GM12874 (cell line): ENCODE measurements around the gene ZBTB42.

ENCODE experiments used
- TF ChIP-seq, protein P1 (sequence below): IDR thresholded peaks from 2 replicates; pipeline ENCODE4 v1.5.1; 2011; ENCODE audit warnings: low read depth, mild to moderate bottlenecking, control low read depth, low read length, moderate library complexity; ENCODE audit not compliant: insufficient read depth

The ZBTB42 gene

DNA sequence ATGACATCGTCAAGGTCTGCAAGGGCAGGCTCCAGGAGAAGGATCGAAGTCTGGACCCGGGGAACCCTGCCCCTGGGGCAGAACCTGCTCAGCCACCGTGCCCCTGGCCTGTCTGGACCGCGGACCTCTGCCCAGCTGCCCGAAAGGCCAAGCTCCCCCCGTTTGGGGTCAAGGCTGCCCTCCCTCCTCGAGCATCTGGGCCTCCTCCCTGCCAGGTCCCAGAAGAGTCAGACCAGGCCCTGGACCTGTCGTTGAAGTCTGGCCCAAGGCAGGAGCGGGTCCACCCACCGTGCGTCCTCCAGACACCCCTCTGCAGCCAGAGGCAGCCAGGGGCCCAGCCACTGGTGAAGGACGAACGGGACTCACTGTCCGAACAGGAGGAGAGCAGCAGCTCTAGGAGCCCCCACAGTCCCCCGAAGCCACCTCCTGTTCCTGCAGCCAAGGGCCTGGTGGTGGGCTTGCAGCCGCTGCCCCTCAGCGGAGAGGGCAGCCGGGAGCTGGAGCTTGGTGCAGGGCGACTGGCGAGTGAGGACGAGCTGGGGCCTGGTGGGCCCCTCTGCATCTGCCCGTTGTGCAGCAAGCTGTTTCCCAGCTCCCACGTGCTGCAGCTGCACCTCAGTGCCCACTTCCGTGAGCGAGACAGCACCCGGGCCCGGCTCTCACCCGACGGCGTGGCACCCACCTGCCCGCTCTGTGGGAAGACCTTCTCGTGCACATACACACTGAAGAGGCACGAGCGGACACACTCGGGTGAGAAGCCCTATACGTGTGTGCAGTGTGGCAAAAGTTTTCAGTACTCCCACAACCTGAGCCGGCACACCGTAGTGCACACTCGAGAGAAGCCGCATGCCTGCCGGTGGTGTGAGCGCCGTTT, 856 bp downstream of the ZBTB42 start:
- TF ChIP-seq, protein P1, sequence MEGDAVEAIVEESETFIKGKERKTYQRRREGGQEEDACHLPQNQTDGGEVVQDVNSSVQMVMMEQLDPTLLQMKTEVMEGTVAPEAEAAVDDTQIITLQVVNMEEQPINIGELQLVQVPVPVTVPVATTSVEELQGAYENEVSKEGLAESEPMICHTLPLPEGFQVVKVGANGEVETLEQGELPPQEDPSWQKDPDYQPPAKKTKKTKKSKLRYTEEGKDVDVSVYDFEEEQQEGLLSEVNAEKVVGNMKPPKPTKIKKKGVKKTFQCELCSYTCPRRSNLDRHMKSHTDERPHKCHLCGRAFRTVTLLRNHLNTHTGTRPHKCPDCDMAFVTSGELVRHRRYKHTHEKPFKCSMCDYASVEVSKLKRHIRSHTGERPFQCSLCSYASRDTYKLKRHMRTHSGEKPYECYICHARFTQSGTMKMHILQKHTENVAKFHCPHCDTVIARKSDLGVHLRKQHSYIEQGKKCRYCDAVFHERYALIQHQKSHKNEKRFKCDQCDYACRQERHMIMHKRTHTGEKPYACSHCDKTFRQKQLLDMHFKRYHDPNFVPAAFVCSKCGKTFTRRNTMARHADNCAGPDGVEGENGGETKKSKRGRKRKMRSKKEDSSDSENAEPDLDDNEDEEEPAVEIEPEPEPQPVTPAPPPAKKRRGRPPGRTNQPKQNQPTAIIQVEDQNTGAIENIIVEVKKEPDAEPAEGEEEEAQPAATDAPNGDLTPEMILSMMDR: no peak

DNA sequence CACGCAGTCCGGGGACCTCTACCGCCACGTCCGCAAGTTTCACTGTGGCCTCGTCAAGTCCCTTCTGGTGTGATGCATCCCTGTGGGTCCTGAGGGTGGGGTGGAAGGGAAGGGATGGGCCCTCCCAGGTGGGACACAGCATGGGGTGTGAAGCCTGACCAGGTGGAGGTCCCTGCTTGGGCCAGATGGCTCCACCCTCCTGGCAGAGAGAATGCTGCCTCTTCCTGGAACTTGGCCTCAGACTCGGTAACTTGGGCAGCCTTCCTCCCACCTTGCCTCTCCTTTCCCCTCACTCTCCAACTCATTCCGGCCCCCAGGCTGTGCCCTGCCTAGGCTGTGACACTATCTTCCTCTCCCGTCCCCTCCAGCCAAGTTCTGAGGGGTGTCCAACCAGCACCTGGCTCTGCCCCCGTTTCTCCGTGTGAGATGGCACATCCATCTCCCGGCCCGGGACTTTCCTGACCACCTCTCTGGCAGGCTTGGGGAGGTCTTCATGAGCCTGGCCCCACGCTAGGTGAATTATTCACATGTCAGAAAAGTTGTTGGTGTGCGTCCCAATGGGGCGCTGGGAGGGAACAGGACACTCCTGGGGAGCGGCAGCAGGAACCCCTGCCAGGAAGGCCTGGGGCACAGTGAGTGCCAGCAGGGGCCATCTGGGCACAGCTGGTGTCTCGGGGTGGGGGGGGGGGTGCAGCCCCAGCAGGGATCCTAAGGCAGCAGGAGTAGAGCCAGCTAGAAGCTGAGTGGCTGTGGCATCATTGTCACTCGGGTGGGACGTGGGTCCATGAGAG, 1.7 kb downstream of the ZBTB42 start:
- TF ChIP-seq, protein P1: no peak

DNA sequence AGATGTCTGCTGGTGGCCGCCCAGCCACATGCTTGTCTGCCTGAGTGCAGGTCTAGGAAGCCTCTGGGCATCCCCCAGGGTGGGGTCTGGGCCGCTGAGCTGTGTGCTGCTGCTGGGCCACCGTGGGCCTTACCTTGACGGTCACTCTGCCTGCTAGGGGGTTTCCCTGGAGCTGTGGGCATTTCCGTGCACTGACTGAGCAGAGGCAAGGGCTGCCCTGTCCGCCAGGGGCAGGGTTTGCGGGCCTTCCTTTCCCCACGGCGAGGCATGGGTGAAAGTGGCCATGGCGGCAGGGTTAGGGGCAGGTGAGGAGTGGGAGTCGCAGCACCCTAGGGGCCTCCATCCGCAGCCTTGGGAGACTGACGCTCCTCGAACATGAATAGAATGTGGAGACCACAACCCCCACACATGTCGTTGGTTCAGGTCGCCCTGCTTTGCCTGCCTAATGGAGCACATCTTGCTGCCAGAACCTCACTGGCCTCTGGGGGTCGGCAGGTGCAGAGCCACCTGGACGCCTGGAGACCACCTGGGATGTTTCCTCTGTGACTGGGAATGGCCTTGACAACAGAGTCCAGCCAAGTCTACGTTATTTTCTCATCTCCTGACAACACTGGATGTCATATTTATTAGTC, 2.5 kb downstream of the ZBTB42 start:
- TF ChIP-seq, protein P1: no peak

DNA sequence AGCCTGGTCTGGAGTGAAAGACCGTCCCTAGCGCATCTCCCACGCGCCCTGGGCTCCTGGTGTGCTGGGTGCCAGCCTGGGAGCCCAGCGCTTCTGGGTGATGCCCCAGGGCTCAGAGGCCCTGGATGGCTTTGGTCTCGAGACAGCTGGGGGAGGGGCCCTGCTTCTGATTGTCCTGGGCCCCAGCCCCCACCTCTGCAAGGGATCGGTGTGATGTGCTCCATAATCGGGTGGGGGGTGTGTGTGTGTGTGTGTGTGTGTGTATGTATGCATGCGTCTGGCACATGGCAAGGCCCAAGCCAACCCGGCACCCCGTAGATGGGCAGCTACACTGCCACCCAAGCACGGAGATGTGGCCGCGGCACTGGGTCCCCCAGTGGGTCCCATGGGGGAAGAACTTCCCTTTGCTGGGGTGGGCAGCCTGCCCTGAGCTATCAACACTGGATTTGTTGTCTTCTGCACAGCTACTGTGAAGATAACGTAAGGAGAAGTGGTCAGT, 3.1 kb downstream of the ZBTB42 start:
- TF ChIP-seq, protein P1: no peak

DNA sequence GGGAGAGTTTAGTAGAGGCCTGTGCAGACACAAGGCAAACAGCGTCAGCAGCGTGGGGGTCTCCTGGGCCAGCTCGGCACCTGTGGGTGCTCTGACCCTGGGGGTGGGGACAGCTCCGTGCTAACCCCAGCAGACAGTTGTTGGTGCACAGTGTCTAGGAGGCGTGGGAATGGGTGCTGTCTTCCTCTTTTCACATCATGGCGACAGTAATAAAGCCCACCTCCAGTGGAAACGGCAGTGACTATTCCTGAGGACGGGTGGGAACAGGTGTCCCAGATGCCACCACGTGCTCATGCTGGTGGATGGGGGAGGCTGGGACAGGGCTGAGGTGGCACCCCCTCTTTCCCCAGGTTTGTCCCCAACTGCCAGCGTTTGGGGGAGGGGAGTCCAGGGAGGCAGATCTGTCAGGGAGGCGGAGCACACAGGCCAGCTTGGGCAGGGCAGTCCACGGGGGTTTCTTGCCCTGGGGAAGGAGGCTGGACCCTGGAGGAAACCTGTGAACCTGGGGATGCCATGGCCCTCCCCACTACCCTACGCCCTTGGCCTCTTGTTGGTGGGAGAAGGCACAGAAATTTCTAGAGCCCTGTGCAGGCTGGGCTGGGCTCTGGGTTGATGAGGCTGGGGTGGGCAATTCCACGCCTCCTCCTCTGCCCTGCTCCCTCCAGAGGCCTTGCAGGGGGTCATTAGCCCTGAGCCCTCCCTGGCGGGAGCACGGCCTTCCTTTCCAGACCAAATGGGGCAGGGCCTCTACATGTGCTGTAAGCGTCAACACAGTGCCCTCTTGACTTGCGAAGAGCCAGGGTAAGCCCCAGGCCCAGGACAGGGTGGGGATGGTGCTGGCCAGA, 3.8 kb downstream of the ZBTB42 start:
- TF ChIP-seq, protein P1: no peak

DNA sequence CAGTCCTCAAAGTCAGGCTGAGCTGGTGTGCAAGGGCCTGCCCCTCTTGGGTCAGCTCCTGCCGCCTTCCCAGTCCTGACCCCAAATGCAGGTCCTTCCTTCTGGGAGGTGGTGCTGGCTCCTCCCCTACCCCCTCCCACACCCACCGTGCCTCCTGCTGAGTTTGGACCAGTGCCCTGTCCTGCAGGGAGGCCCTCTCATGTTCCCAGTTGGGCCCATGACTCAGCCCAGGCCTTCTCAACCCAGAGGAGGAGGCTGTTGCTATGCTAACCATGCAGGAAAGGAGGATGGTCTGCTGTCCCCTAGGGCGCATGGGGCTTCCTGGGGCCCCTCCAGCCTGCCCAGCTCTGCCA, 4.4 kb downstream of the ZBTB42 start:
- TF ChIP-seq, protein P1: no peak
